Activated T-cell treated with anti-CD3 and anti-CD28 coated beads, Interleukin-2, amount 50 U/mL, for 24 hours (primary cell): ENCODE measurements around the gene LIN28B.
"Not testable (repeated sequence)": the region's sequence is repeated elsewhere in the genome, so short reads cannot be mapped to it uniquely, and the experiment has no call there.

Experiments used
- DNase-seq: peaks from one replicate; pipeline ENCODE4 v3.0.0-alpha.2; 2020
- H3K27ac Mint-ChIP-seq: 2 replicates; pipeline ENCODE4 v1.8.0; 2020; ENCODE audit warnings: mild to moderate bottlenecking, mixed read lengths
- H3K27me3 Mint-ChIP-seq: 2 replicates; pipeline ENCODE4 v1.8.0; 2020; ENCODE audit warnings: mixed read lengths
- H3K36me3 Mint-ChIP-seq: 2 replicates; pipeline ENCODE4 v1.8.0; 2020; ENCODE audit warnings: low read depth, mixed read lengths
- H3K4me1 Mint-ChIP-seq: 2 replicates; pipeline ENCODE4 v1.8.0; 2020; ENCODE audit warnings: low read depth, mixed read lengths
- H3K4me3 Mint-ChIP-seq: 2 replicates; pipeline ENCODE4 v1.8.0; 2020; ENCODE audit warnings: mild to moderate bottlenecking, moderate library complexity, mixed read lengths
- H3K9me3 Mint-ChIP-seq: 2 replicates; pipeline ENCODE4 v1.8.0; 2020; ENCODE audit warnings: mixed read lengths

Gene LIN28B

DNA sequence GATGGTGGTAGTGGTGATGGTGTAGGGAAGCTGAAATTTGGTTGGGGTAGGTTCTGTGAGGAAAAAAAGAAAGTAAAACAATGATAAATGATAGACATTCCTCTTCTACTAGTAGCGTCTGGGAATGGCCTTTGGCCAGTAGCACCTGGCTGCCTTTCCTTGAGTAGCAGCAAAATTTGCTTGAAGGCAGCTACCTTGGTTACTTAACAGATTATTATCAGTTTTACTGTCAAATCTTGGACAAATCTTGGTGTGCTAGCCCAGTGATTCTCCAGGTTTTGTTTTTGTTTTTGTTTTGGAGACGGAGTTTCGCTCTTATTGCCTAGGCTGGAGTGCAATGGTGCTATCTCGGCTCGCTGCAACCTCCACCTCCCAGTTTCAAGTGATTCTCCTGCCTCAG lies 26.4 kb downstream of the LIN28B start:
- Mint-ChIP-seq H3K27ac (no peak overlapping the region), H3K4me1 (no peaks in the 10 kb centered on the region), H3K27me3 (peaks cover 10% of the 10 kb centered on the region), H3K36me3 (no peaks in the 10 kb centered on the region), H3K9me3 (no peaks in the 10 kb centered on the region), H3K4me3 (no peak overlapping the region)
- DNase-seq = no peak

DNA sequence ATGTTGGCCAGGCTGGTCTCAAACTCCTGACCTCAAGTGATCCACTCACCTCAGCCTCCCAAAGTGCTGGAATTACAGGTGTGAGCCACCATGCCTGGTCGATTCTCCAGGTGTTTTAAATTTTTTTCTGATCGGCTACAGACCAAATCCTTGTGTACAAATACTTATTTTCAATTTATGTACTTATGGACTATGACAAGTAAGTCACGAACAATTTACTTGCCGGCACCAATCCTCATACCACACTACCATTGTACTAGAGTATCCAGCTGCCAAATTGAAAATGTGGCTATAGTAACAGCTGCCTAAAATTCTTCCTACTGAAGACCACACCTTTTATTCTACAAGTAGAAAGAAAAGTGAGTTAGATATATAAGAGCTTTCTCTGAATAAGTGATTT lies 26.9 kb downstream of the LIN28B start:
- no peak for DNase-seq
- Mint-ChIP-seq H3K27ac (no peak overlapping the region), H3K27me3 (peaks cover 8% of the 10 kb centered on the region), H3K9me3 (no peaks in the 10 kb centered on the region), H3K4me3 (no peak overlapping the region), H3K36me3 (no peaks in the 10 kb centered on the region), H3K4me1 (no peaks in the 10 kb centered on the region)

DNA sequence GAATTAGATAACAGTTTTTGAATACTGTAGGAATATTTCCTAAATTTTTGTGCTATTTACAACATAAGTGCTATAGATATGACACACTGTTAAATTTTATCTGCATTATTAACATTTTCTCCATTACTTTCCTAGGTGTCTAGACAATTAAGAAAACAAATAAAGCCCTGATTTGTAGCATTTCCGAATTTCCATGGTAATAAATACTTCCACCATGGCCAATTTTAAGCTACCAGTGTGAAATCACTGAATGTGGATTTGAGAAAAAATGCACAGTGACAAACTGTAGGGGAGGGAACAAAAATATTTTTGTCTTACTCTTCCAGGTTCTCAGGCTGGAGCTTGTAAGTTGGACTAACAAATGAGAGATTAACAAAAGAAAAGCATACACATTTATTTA lies 27.9 kb downstream of the LIN28B start:
- H3K4me1 Mint-ChIP-seq = no peaks in the 10 kb centered on the region
- H3K4me3 Mint-ChIP-seq = no peak overlapping the region
- H3K36me3 Mint-ChIP-seq = no peaks in the 10 kb centered on the region
- H3K27ac Mint-ChIP-seq = no peak overlapping the region
- H3K9me3 Mint-ChIP-seq = no peaks in the 10 kb centered on the region
- DNase-seq = no peak
- H3K27me3 Mint-ChIP-seq = peaks cover 10% of the 10 kb centered on the region

DNA sequence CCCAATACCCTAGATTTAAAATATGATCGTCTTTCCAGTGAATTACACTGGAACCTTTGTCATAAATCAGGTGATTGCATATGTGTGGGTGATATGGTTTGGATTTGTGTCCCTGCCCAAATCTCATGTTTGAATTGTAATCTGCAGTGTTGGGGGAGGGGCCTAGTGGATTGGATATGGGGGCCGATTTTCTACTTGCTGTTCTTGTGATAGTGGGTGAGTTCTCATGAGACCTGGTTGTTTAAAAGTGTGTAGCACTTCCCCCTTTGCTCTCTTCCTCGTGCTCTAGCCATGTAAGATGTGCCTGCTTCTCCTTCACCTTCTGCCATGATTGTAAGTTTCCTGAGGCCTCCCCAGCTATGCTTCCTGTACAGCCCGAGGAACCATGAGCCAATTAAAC lies 29.0 kb downstream of the LIN28B start:
- H3K36me3 Mint-ChIP-seq, H3K4me1 Mint-ChIP-seq, DNase-seq, H3K9me3 Mint-ChIP-seq, H3K27ac Mint-ChIP-seq, H3K4me3 Mint-ChIP-seq: not testable (repeated sequence)
- H3K27me3 Mint-ChIP-seq = peaks cover 10% of the 10 kb centered on the region

DNA sequence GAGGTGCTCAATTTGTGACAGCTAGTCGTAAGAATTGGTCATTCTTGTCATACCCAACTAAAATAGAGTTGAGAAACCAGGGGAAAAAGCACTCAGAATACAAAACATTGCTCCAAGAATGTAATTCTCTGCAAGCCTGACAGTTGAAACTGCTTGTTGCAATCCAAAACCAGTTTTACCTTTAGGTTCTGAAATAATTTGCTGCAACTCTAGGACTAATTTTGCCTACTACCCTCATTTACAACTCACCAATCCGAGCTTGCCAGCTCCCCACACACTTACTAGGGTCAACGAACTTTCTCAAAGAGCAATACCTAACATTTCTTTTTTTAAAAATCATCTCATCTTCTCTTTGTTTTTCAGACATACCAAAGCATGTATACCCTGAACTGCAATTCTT lies 29.7 kb downstream of the LIN28B start:
- H3K9me3 Mint-ChIP-seq = no peaks in the 10 kb centered on the region
- no peaks in the 10 kb centered on the region for H3K36me3 Mint-ChIP-seq
- H3K4me1 Mint-ChIP-seq = no peaks in the 10 kb centered on the region
- H3K27me3 Mint-ChIP-seq = peaks cover 10% of the 10 kb centered on the region
- H3K4me3 Mint-ChIP-seq = no peak overlapping the region
- no peak for DNase-seq
- H3K27ac Mint-ChIP-seq = no peak overlapping the region

DNA sequence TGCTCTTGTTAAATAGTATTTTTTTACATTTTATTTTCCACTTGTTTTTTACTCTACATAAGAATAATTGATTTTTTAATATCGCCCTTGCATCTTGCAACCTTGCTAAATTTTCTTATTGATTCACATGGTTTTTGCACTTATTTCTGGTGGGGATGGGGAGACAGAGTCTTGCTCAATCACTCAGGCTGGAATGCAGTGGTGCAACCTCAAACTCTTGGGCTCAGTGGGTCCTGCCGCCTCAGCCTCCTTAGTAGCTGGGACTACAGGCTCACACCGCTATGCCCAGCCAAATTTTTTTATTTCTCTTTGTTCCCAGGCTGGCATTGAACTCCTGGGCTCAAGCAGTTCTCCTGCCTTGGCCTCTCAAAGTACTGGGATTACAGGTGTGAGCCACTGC lies 30.3 kb downstream of the LIN28B start:
- H3K4me3 Mint-ChIP-seq = no peak overlapping the region
- H3K4me1 Mint-ChIP-seq = no peaks in the 10 kb centered on the region
- H3K9me3 Mint-ChIP-seq = no peaks in the 10 kb centered on the region
- peaks cover 10% of the 10 kb centered on the region for H3K27me3 Mint-ChIP-seq
- H3K27ac Mint-ChIP-seq = no peak overlapping the region
- DNase-seq = no peak
- H3K36me3 Mint-ChIP-seq = no peaks in the 10 kb centered on the region

DNA sequence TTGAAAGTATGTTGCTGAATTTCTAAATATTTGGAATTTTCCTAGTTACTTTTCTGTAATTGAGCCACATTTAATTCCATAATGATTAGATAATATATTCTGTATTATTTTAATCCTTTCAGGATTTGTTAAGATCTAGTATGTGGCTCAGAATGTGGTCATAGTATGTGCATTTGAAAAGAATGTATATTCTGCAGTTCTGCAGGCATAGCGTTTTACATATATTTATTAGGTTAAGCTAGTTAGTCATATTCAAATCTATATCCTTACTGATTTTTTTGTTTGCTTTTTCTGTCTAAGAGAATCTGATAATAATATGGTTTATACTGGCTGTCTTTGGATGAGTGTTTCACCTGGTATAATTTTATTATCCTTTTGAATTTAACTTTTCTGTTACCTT lies 33.2 kb downstream of the LIN28B start:
- no peak for DNase-seq
- Mint-ChIP-seq H3K4me1 (no peaks in the 10 kb centered on the region), H3K27ac (no peak overlapping the region), H3K9me3 (no peaks in the 10 kb centered on the region), H3K4me3 (no peak overlapping the region), H3K36me3 (no peaks in the 10 kb centered on the region), H3K27me3 (peaks cover 7% of the 10 kb centered on the region)

DNA sequence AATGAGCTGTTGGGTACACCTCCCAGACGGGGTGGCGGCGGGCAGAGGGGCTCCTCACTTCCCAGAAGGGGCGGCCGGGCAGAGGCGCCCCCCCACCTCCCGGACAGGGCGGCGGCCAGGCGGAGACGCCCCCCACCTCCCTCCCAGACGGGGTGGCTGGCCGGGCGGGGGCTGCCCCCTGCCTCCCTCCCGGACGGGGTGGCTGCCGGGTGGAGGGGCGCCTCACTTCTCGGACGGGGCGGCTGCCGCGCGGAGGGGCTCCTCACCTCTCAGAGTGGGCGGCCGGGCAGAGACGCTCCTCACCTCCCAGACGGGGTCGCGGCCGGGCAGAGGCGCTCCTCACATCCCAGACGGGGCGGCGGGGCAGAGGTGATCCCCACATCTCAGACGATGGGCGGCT lies 34.2 kb downstream of the LIN28B start:
- not testable (repeated sequence) for H3K4me3 Mint-ChIP-seq, H3K27ac Mint-ChIP-seq, DNase-seq, H3K27me3 Mint-ChIP-seq, H3K9me3 Mint-ChIP-seq, H3K36me3 Mint-ChIP-seq, H3K4me1 Mint-ChIP-seq

DNA sequence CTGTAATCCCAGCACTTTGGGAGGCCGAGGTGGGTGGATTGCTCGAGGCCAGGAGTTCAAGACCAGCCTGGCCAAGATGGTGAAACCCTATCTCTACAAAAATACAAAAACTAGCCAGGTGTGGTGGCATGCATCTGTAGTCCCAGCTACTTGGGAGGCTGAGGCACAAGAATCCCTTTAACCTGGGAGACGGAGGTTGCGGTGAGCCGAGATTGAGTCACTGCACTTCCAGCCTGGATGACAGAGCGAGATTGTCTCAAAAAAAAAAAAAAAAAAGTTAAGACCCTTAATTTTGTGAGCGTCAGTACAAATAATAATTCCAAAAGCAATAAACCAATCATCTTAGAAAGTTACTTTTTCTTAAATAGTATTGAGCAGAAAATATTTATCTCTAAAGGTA lies 36.7 kb downstream of the LIN28B start:
- not testable (repeated sequence) for DNase-seq, H3K4me1 Mint-ChIP-seq, H3K27me3 Mint-ChIP-seq, H3K36me3 Mint-ChIP-seq, H3K9me3 Mint-ChIP-seq, H3K27ac Mint-ChIP-seq, H3K4me3 Mint-ChIP-seq

DNA sequence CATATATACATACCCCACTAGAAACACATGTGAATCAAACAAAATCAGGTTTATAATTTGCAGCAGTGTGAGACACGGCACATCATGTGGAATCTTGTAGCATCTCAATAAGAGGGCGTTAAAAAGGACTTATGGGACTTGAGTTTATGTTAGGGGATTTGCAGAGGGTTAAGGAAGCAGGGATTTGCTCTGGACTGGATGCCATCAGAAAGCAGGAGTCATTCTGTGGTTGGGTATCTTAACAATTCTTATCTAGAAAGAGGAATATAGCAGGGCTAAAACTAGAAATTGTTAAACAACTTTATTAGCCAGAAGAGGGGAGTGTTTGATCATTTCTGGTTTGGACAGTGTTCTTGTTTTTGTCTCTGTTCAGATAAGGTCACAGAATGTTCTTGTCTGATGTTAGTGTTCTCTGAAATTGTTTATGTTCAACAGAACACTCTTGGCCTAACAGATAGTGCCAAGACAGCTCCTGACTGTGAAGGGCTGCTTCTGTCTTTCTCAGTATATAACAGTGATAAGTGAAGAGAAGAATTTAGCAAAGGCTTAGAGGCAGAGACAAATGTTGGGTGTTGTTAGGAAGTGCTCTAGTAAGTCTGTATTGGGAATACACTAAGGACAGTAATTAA lies 39.2 kb downstream of the LIN28B start:
- H3K27ac Mint-ChIP-seq = no peak overlapping the region
- no peaks in the 10 kb centered on the region for H3K36me3 Mint-ChIP-seq
- no peak overlapping the region for H3K4me3 Mint-ChIP-seq
- no peaks in the 10 kb centered on the region for H3K4me1 Mint-ChIP-seq
- no peak for DNase-seq
- H3K9me3 Mint-ChIP-seq = no peaks in the 10 kb centered on the region
- peaks cover 3% of the 10 kb centered on the region for H3K27me3 Mint-ChIP-seq

DNA sequence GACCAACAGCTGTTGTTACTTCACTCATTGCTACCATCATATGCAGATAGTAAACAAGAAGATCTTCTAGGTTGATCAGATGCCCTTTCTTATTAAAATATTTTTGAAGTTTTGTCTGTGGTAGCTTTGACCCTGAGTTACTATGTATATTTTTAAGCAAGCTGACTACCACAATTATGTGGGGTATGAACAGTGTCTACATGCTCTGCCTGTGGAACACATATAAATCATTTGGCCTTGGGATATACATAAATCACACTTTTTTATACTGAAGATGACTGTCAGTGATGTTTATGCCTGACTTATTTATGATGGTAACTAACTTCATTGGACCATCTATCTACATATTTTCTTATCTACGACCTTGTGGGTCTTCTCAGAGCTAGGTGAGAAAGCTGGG lies 44.2 kb downstream of the LIN28B start:
- Mint-ChIP-seq H3K4me3 (no peak overlapping the region), H3K36me3 (no peaks in the 10 kb centered on the region), H3K27me3 (peaks cover 5% of the 10 kb centered on the region), H3K4me1 (no peaks in the 10 kb centered on the region), H3K9me3 (no peaks in the 10 kb centered on the region), H3K27ac (no peak overlapping the region)
- DNase-seq = no peak

DNA sequence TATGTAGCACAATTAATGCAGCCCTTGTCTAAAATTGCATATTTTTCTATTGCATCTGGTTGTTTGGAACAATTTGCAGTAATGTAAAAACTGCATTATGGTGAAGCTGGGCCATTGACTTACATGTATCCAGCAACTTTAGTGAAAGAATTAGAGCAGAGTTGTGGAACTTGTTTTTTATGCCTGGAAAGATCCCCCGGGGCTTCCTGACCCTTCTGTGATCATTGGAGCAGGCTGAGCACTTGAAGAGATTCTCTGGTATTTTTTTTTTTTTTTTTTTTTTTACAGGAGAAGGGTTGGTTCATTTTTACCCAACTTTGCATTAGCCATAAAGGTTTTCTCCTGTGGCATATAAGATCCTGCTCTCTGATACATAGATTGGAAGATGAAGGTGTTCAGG lies 45.0 kb downstream of the LIN28B start:
- H3K27ac Mint-ChIP-seq = no peak overlapping the region
- DNase-seq = no peak
- H3K4me3 Mint-ChIP-seq = no peak overlapping the region
- no peaks in the 10 kb centered on the region for H3K36me3 Mint-ChIP-seq
- no peaks in the 10 kb centered on the region for H3K9me3 Mint-ChIP-seq
- peaks cover 8% of the 10 kb centered on the region for H3K27me3 Mint-ChIP-seq
- no peaks in the 10 kb centered on the region for H3K4me1 Mint-ChIP-seq

DNA sequence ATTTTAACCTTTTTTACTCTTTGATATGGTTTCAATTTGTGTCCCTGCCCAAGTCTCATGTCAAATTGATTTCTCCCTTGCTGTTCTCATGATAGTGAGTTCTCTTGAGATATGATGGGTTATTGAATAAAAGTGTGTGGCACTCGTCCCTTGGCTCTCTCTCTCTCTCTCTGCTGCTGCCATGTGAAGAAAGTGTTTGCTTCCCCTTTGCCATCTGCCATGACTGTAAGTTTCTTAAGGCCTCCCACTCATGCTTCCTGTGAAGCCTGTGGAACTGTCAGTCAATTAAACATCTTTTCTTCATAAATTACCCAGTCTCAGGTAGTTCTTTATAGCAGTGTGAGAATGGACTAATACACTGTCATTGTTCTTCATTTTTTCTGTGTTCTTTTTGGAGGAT lies 48.5 kb downstream of the LIN28B start:
- H3K9me3 Mint-ChIP-seq = no peaks in the 10 kb centered on the region
- no peak overlapping the region for H3K4me3 Mint-ChIP-seq
- peaks cover 10% of the 10 kb centered on the region for H3K27me3 Mint-ChIP-seq
- H3K36me3 Mint-ChIP-seq = no peaks in the 10 kb centered on the region
- H3K4me1 Mint-ChIP-seq = no peaks in the 10 kb centered on the region
- DNase-seq = no peak
- H3K27ac Mint-ChIP-seq = no peak overlapping the region

DNA sequence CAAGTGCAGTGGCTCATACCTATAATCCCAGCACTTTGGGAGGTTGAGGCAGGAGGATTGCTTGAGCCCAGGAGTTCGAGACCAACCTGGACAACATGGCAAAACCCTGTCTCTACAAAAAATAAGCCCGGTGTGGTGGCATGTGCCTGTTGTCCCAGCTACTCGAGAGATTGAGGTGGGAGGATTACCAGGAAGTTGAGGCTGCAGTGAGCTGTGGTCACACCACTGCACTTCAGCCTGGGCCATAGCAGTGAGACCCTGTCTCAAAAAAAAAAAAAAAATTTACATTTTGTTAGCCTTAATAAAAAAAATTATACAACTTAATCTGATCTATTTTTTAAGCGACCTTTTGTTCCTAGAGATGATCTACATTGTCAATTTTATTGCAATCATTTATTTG lies 56.6 kb downstream of the LIN28B start:
- not testable (repeated sequence) for H3K27me3 Mint-ChIP-seq, H3K27ac Mint-ChIP-seq, H3K36me3 Mint-ChIP-seq, DNase-seq, H3K4me3 Mint-ChIP-seq, H3K9me3 Mint-ChIP-seq, H3K4me1 Mint-ChIP-seq

DNA sequence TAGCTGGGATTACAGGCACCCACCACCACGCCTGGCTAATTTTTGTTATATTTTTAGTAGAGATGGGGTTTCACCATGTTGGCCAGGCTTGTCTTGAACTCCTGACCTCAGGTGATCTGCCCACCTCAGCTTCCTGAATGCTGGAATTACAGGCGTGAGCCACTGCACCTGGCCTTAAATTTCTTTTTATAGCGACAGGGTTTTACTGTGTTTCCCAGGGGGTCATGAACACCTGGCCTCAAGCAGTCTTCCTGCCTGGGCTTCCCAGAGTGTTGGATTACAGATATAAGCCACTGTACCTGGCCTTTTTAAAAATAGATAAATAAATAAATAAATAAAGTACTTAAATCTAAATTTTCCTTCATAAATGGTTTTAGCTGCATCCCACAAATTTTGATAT lies 57.5 kb downstream of the LIN28B start:
- no peaks in the 10 kb centered on the region for H3K4me1 Mint-ChIP-seq
- H3K27me3 Mint-ChIP-seq = peaks cover 12% of the 10 kb centered on the region
- H3K9me3 Mint-ChIP-seq = no peaks in the 10 kb centered on the region
- no peak overlapping the region for H3K27ac Mint-ChIP-seq
- H3K4me3 Mint-ChIP-seq = no peak overlapping the region
- DNase-seq = no peak
- H3K36me3 Mint-ChIP-seq = no peaks in the 10 kb centered on the region

DNA sequence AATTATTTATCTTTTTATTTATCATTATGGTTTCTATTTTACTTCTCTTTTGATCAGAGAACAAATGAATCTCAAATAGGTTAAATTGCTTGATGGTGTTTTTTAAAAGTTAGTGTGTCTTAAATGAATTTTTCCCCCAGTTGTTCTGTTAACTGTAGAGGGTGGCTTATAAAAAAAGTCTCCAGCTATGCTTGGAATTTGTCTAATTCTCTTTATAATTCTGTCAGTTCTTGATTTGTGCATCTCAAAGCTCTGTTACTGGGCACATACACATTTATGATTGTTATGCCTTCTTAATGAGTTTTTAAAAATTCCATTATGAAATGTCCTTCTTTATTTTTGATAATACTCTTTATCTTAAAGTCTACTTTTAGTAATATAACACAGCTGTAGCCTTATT lies 58.0 kb downstream of the LIN28B start:
- no peak for DNase-seq
- Mint-ChIP-seq H3K4me1 (no peaks in the 10 kb centered on the region), H3K9me3 (no peaks in the 10 kb centered on the region), H3K27ac (no peak overlapping the region), H3K36me3 (no peaks in the 10 kb centered on the region), H3K4me3 (no peak overlapping the region), H3K27me3 (peaks cover 13% of the 10 kb centered on the region)
